ENCODE data around the gene PCDHA13.
"Not testable (repeated sequence)": the region's sequence is repeated elsewhere in the genome, so short reads cannot be mapped to it uniquely, and the experiment has no call there.

Gene PCDHA13

DNA sequence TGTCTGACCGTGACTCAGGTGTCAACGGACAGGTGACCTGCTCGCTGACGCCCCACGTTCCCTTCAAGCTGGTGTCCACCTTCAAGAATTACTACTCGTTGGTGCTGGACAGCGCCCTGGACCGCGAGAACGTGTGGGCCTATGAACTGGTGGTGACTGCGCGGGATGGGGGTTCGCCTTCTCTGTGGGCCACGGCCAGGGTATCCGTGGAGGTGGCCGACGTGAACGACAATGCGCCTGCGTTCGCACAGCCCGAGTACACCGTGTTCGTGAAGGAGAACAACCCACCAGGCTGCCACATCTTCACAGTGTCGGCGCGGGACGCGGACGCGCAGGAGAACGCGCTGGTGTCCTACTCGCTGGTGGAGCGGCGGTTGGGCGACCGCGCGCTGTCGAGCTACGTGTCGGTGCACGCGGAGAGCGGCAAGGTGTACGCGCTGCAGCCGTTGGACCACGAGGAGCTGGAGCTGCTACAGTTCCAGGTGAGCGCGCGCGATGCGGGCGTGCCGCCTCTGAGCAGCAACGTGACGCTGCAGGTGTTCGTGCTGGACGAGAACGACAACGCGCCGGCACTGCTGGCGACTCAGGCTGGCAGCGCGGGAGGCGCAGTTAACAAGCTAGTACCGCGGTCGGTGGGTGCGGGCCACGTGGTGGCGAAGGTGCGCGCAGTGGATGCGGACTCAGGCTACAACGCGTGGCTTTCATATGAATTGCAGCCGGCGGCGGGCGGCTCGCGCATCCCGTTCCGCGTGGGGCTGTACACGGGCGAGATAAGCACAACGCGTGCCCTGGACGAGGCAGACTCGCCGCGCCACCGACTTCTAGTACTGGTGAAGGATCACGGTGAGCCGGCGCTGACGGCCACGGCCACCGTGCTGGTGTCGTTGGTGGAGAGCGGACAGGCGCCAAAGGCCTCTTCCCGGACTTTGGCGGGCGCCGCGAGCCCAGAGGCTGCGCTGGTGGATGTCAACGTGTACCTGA, 11.4 kb upstream of the PCDHA13 start:
- no peak overlapping the region for H3K4me3 ChIP-seq (ENCODE audit: low read depth, low read length)
- no peak for DNase-seq (ENCODE audit: low read depth)
- TF ChIP-seq, protein P1, sequence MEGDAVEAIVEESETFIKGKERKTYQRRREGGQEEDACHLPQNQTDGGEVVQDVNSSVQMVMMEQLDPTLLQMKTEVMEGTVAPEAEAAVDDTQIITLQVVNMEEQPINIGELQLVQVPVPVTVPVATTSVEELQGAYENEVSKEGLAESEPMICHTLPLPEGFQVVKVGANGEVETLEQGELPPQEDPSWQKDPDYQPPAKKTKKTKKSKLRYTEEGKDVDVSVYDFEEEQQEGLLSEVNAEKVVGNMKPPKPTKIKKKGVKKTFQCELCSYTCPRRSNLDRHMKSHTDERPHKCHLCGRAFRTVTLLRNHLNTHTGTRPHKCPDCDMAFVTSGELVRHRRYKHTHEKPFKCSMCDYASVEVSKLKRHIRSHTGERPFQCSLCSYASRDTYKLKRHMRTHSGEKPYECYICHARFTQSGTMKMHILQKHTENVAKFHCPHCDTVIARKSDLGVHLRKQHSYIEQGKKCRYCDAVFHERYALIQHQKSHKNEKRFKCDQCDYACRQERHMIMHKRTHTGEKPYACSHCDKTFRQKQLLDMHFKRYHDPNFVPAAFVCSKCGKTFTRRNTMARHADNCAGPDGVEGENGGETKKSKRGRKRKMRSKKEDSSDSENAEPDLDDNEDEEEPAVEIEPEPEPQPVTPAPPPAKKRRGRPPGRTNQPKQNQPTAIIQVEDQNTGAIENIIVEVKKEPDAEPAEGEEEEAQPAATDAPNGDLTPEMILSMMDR (IDR thresholded peaks at IDR 0.05; ENCODE audit: low read depth, low read length, missing control alignments) = no peak

DNA sequence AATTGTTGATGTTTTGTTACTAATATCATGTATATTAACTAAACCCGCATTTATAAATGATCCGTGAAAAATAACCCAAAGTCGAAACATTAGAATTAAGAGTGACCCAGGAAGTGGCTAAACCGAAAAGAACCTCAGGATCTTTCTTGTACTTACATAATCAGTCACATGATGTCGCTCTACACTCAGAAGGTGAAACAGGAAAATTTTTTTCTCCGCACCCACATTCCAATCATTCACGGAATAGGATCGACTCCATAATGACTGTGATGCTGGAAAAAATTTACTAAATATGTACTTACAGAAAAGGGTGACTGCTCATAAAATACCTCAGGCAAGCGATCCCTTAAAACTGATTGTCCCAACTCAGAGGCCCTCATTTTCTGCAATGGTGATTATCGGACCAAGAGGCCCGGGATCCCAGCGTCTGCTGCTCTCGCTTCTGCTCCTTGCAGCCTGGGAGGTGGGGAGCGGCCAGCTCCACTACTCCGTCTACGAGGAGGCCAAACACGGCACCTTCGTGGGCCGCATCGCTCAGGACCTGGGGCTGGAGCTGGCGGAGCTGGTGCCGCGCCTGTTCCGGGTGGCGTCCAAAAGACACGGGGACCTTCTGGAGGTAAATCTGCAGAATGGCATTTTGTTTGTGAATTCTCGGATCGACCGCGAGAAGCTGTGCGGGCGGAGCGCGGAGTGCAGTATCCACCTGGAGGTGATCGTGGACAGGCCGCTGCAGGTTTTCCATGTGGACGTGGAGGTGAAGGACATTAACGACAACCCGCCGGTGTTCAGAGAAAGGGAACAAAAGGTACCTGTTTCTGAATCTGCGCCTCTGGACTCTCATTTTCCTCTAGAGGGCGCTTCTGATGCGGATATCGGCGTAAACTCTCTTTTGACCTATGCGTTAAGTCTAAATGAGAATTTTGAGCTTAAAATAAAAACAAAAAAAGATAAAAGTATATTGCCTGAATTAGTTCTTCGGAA, 6.5 kb upstream of the PCDHA13 start, which contains the start of gene PCDHA12:
PCDHA12 (plus strand) TSS at position 224 of the 981 bp plus-strand sequence; CDS start at position 389, 165 bp downstream.
- TF ChIP-seq, protein P1 (IDR thresholded peaks at IDR 0.05; ENCODE audit: low read depth, low read length, missing control alignments) = no peak
- H3K4me3 ChIP-seq (ENCODE audit: low read depth, low read length) = no peak within 1 kb of the TSS
- no peak for DNase-seq (ENCODE audit: low read depth)

DNA sequence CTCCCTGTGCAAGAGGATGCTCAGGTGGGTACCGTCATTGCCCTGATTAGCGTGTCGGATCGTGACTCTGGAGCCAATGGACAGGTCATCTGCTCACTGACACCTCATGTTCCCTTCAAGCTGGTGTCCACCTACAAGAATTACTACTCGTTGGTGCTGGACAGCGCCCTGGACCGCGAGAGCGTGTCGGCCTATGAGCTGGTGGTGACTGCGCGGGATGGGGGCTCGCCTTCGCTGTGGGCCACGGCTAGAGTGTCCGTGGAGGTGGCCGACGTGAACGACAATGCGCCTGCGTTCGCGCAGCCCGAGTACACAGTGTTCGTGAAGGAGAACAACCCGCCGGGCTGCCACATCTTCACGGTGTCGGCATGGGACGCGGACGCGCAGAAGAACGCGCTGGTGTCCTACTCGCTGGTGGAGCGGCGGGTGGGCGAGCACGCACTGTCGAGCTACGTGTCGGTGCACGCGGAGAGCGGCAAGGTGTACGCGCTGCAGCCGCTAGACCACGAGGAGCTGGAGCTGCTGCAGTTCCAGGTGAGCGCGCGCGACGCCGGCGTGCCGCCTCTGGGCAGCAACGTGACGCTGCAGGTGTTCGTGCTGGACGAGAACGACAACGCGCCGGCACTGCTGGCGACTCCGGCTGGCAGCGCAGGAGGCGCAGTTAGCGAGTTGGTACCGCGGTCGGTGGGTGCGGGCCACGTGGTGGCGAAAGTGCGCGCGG, 5.2 kb upstream of the PCDHA13 start:
- DNase-seq (ENCODE audit: low read depth); H3K4me3 ChIP-seq (ENCODE audit: low read depth, low read length): not testable (repeated sequence)

DNA sequence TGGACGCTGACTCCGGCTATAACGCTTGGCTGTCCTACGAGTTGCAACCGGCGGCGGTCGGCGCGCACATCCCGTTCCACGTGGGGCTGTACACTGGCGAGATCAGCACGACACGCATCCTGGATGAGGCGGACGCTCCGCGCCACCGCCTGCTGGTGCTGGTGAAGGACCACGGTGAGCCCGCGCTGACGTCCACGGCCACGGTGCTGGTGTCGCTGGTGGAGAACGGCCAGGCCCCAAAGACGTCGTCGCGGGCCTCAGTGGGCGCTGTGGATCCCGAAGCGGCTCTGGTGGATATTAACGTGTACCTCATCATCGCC, 4.7 kb upstream of the PCDHA13 start:
- no peak for DNase-seq (ENCODE audit: low read depth)
- TF ChIP-seq, protein P1 (IDR thresholded peaks at IDR 0.05; ENCODE audit: low read depth, low read length, missing control alignments) = no peak
- H3K4me3 ChIP-seq (ENCODE audit: low read depth, low read length) = no peak overlapping the region

DNA sequence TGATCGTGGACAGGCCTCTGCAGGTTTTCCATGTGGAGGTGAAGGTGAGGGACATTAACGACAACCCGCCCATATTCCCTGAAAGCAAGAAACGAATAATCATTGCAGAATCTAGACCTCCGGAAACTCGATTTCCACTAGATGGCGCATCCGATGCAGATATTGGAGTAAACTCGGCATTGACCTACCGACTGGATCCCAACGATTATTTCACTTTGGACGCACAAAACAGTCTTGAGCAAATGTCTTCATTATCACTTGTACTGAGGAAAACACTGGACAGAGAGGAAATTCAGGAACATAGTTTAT, 621 bp downstream of the PCDHA13 start:
- no peak overlapping the region for H3K4me3 ChIP-seq (ENCODE audit: low read depth, low read length)

DNA sequence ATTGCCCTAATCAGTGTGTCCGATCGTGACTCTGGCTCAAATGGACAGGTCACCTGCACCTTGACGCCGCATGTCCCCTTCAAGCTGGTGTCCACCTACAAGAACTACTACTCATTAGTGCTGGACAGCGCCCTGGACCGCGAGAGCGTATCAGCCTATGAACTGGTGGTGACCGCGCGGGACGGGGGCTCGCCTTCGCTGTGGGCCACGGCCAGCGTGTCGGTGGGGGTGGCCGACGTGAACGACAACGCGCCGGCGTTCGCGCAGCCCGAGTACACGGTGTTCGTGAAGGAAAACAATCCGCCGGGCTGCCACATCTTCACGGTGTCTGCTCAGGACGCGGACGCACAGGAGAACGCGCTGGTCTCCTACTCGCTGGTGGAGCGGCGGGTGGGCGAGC, 1.4 kb downstream of the PCDHA13 start:
- no peak for DNase-seq (ENCODE audit: low read depth)
- TF ChIP-seq, protein P1 (IDR thresholded peaks at IDR 0.05; ENCODE audit: low read depth, low read length, missing control alignments) = no peak
- no peak overlapping the region for H3K4me3 ChIP-seq (ENCODE audit: low read depth, low read length)

More for the DNA sequence above, 621 bp downstream of the PCDHA13 start:
- TF ChIP-seq, protein P1 (IDR thresholded peaks at IDR 0.05; ENCODE audit: low read depth, low read length, missing control alignments) = no peak
- no peak for DNase-seq (ENCODE audit: low read depth)
